ENCODE results near the gene FHL2. TPM values are rescaled to one million over a fixed set of nuclear protein-coding genes. Genes with fewer than 3 reads are reported as not detected.

FHL2 gene
- total and polyA plus RNA-seq, 9 of the 15 experiments (the other 6 are each of a cell fraction or from before 2014, with no cell fraction given), result 7.5 to 33.1 (median 23.9) TPM

GRCh38 chr2:105417857-105418436 lies 19.1 kb upstream of the FHL2 start (continued):
- no peak for TF ChIP-seq ZFP91 (CRISPR knock-in tag; IDR thresholded peaks at IDR 0.05)
- no peak for TF ChIP-seq RBM39 (optimal IDR thresholded peaks at IDR 0.05; ENCODE audit: low read depth, low read length)
- no peak for TF ChIP-seq ATF4 (CRISPR knock-in tag; IDR thresholded peaks at IDR 0.05)
- no peak for TF ChIP-seq POLR2A (conservative IDR thresholded peaks at IDR 0.05)
- no peak for TF ChIP-seq RBM34 (IDR thresholded peaks at IDR 0.05; ENCODE audit: borderline replicate concordance, insufficient read depth, low read length)
- TF ChIP-seq MAFF (IDR thresholded peaks at IDR 0.05; ENCODE audit: low read length), result no peak
- TF ChIP-seq CHD7 (IDR thresholded peaks at IDR 0.05; ENCODE audit: low read depth, low read length), result no peak
- TF ChIP-seq RBFOX2 (IDR thresholded peaks at IDR 0.05; ENCODE audit: low read depth, low read length), result no peak
- no peak for TF ChIP-seq TRIM25 (IDR thresholded peaks at IDR 0.05; ENCODE audit: borderline replicate concordance)
